WTC11 (cell line): ENCODE data around the gene FEZF1. TPM values are rescaled to one million over a fixed set of nuclear protein-coding genes. Genes with fewer than 3 reads are reported as not detected.

Source experiments
- ATAC-seq: fragments of 200-7000 bp; cut with Tn5 transposase; 2 replicates; pipeline ENCODE4 v1.10.0; 2021; ENCODE audit warnings: mild to moderate bottlenecking, moderate library complexity
- CTCF ChIA-PET: fragments of 300-600 bp; sonication (Branson Sonifier 250); formaldehyde crosslinking; loops from one replicate; lab custom pipeline; 2021; ENCODE audit warnings: antibody characterized with exemption; lab: Charles Lee
- POLR2A ChIA-PET: fragments of 350-600 bp; sonication (Branson Sonifier 250); formaldehyde crosslinking; loops from one replicate; lab custom pipeline; 2021; ENCODE audit warnings: antibody characterized with exemption; lab: Charles Lee
- DNase-seq: peaks from one replicate; pipeline ENCODE4 v3.0.0; 2021; ENCODE audit warnings: low spot score
- H3K27ac Mint-ChIP-seq: 2 replicates; pipeline ENCODE4 v1.8.0; 2021; ENCODE audit warnings: mixed read lengths
- H3K27me3 Mint-ChIP-seq: 2 replicates; pipeline ENCODE4 v1.8.0; 2021; ENCODE audit warnings: low read depth, mild to moderate bottlenecking, moderate library complexity, mixed read lengths
- H3K36me3 Mint-ChIP-seq: 2 replicates; pipeline ENCODE4 v1.8.0; 2021; ENCODE audit warnings: mixed read lengths
- H3K4me1 Mint-ChIP-seq: 2 replicates; pipeline ENCODE4 v1.8.0; 2022; ENCODE audit warnings: mixed read lengths
- H3K4me3 Mint-ChIP-seq: 2 replicates; pipeline ENCODE4 v1.8.0; 2021; ENCODE audit warnings: mild to moderate bottlenecking, moderate library complexity, mixed read lengths
- H3K9me3 Mint-ChIP-seq: 2 replicates; pipeline ENCODE4 v1.8.0; 2021; ENCODE audit warnings: mixed read lengths
- ATF3 ChIP-seq: sonication (generic); formaldehyde crosslinking; conservative IDR thresholded peaks from 2 replicates; pipeline ENCODE4 v1.8.1; 2022; ENCODE audit warnings: mild to moderate bottlenecking, missing genetic modification reagents
- ATF6 ChIP-seq: sonication (generic); formaldehyde crosslinking; IDR thresholded peaks from 2 replicates; pipeline ENCODE4 v1.8.1; 2023; ENCODE audit warnings: mild to moderate bottlenecking, missing genetic modification reagents
- CREM ChIP-seq: sonication (generic); formaldehyde crosslinking; IDR thresholded peaks from 2 replicates; pipeline ENCODE4 v1.8.1; 2022; ENCODE audit warnings: mild to moderate bottlenecking, missing genetic modification reagents, moderate library complexity
- CTCF ChIP-seq: fragments of 200-600 bp; IDR thresholded peaks from 2 replicates; pipeline ENCODE4 v1.8.0; 2022; ENCODE audit warnings: antibody characterized with exemption
- ELF4 ChIP-seq: sonication (generic); formaldehyde crosslinking; IDR thresholded peaks from 2 replicates; pipeline ENCODE4 v1.8.1; 2022; ENCODE audit warnings: low read depth, mild to moderate bottlenecking, moderate library complexity, missing genetic modification reagents
- EMX1 ChIP-seq: fragments of 250-450 bp; sonication (Bioruptor Pico); IDR thresholded peaks from 2 replicates; pipeline ENCODE4 v1.8.0; 2021; ENCODE audit warnings: mild to moderate bottlenecking
- FOXP1 ChIP-seq: sonication (generic); formaldehyde crosslinking; IDR thresholded peaks from 2 replicates; pipeline ENCODE4 v1.8.0; 2022; ENCODE audit warnings: missing genetic modification reagents, mild to moderate bottlenecking, moderate library complexity, borderline replicate concordance
- IRF2 ChIP-seq: sonication (generic); formaldehyde crosslinking; IDR thresholded peaks from 2 replicates; pipeline ENCODE4 v1.8.0; 2022; ENCODE audit warnings: low read depth, missing genetic modification reagents, borderline replicate concordance
- JUN ChIP-seq: sonication (generic); formaldehyde crosslinking; IDR thresholded peaks from 2 replicates; pipeline ENCODE4 v1.8.0; 2023; ENCODE audit warnings: mild to moderate bottlenecking, missing genetic modification reagents
- MAX ChIP-seq: sonication (generic); formaldehyde crosslinking; IDR thresholded peaks from 2 replicates; pipeline ENCODE4 v1.8.0; 2022; ENCODE audit warnings: mild to moderate bottlenecking, missing genetic modification reagents
- MXD4 ChIP-seq: fragments of 250-450 bp; sonication (Bioruptor Pico); IDR thresholded peaks from 2 replicates; pipeline ENCODE4 v1.8.0; 2021; ENCODE audit warnings: mild to moderate bottlenecking, moderate library complexity, borderline replicate concordance
- OVOL2 ChIP-seq: fragments of 250-450 bp; sonication (Bioruptor Pico); IDR thresholded peaks from 2 replicates; pipeline ENCODE4 v1.9.0; 2021; ENCODE audit warnings: mild to moderate bottlenecking, borderline replicate concordance
- PRDM15 ChIP-seq: sonication (generic); formaldehyde crosslinking; IDR thresholded peaks from 2 replicates; pipeline ENCODE4 v1.8.0; 2022; ENCODE audit warnings: missing genetic modification reagents
- SP1 ChIP-seq: sonication (generic); formaldehyde crosslinking; conservative IDR thresholded peaks from 2 replicates; pipeline ENCODE4 v1.8.1; 2022; ENCODE audit warnings: missing genetic modification reagents
- TCF7 ChIP-seq: sonication (generic); formaldehyde crosslinking; IDR thresholded peaks from 2 replicates; pipeline ENCODE4 v1.8.0; 2022; ENCODE audit warnings: mild to moderate bottlenecking, low read depth, missing genetic modification reagents, moderate library complexity
- TEAD1 ChIP-seq: sonication (generic); formaldehyde crosslinking; IDR thresholded peaks from 2 replicates; pipeline ENCODE4 v1.8.0; 2022; ENCODE audit warnings: mild to moderate bottlenecking, missing genetic modification reagents
- TEAD4 ChIP-seq: sonication (generic); formaldehyde crosslinking; IDR thresholded peaks from 2 replicates; pipeline ENCODE4 v1.8.0; 2022; ENCODE audit warnings: mild to moderate bottlenecking, missing genetic modification reagents
- USF1 ChIP-seq: sonication (generic); formaldehyde crosslinking; IDR thresholded peaks from 2 replicates; pipeline ENCODE4 v1.8.0; 2022; ENCODE audit warnings: mild to moderate bottlenecking, missing genetic modification reagents
- USF2 ChIP-seq: sonication (generic); formaldehyde crosslinking; IDR thresholded peaks from 2 replicates; pipeline ENCODE4 v1.8.1; 2023; ENCODE audit warnings: mild to moderate bottlenecking, missing genetic modification reagents, moderate library complexity
- ZNF121 ChIP-seq: sonication (generic); formaldehyde crosslinking; IDR thresholded peaks from 2 replicates; pipeline ENCODE4 v1.8.0; 2023; ENCODE audit warnings: missing genetic modification reagents
- ZNF317 ChIP-seq: sonication (generic); formaldehyde crosslinking; IDR thresholded peaks from 2 replicates; pipeline ENCODE4 v1.8.1; 2023; ENCODE audit warnings: low read depth, mild to moderate bottlenecking, moderate library complexity, missing genetic modification reagents, borderline replicate concordance
- ZNF532 ChIP-seq: fragments of 250-450 bp; sonication (Bioruptor Pico); IDR thresholded peaks from 2 replicates; pipeline ENCODE4 v1.9.0; 2021; ENCODE audit warnings: mild to moderate bottlenecking, borderline replicate concordance
- total RNA-seq: library from RNA; stranded (reverse); gene quantifications from 3 replicates; pipeline ENCODE4 v1.2.3, GENCODE V29; 2021

Gene FEZF1
- total RNA-seq, 1 experiment from 2014 or later: 20.0 TPM

GRCh38 chr7:122352454-122352853 lies 47.9 kb upstream of the FEZF1 start (continued):
- no peak for TF ChIP-seq ZNF532 (CRISPR knock-in tag)
- no peak for TF ChIP-seq TEAD4 (CRISPR knock-in tag)
- no peak for TF ChIP-seq EMX1
- TF ChIP-seq TEAD1 (CRISPR knock-in tag): no peak
- TF ChIP-seq USF1 (CRISPR knock-in tag): no peak
- TF ChIP-seq ATF3: no peak
- TF ChIP-seq USF2 (CRISPR knock-in tag): no peak

- no peak overlapping the region for H3K4me3 Mint-ChIP-seq
- TF ChIP-seq TCF7: no peak
- TF ChIP-seq MXD4 (CRISPR knock-in tag): no peak
- no peak for TF ChIP-seq IRF2 (CRISPR knock-in tag)
- TF ChIP-seq ELF4: no peak
- TF ChIP-seq OVOL2 (CRISPR knock-in tag): no peak
- TF ChIP-seq PRDM15 (CRISPR knock-in tag): no peak
- no peak for TF ChIP-seq ZNF121
- no peak for TF ChIP-seq CREM (CRISPR knock-in tag)
- TF ChIP-seq SP1 (CRISPR knock-in tag): no peak
- no peak overlapping the region for H3K27ac Mint-ChIP-seq
- CTCF ChIA-PET: interaction anchor here (1.5 to 1.9 kb wide), 2 partner anchors 9 to 165 kb away, joined by 3 to 5 read pairs; no protein-coding TSS in a partner anchor
- POLR2A ChIA-PET: no interaction called here
- peaks cover 37% of the 10 kb centered on the region for H3K4me1 Mint-ChIP-seq
- ATAC-seq: peak; percentile 68
- H3K9me3 Mint-ChIP-seq: no peaks in the 10 kb centered on the region
- H3K27me3 Mint-ChIP-seq: no peaks in the 10 kb centered on the region
- no peaks in the 10 kb centered on the region for H3K36me3 Mint-ChIP-seq
- no peak for DNase-seq
Observed at GRCh38 chr7:122350701-122351100, 46.2 kb upstream of the FEZF1 start.

GRCh38 chr7:122344303-122344620 lies 39.7 kb upstream of the FEZF1 start:
- ATAC-seq (no peak), DNase-seq (no peak)
- H3K4me3 Mint-ChIP-seq: no peak overlapping the region
- ChIA-PET POLR2A (no interaction called here), CTCF (interaction anchor here (0.6 kb wide), 1 partner anchor 47 kb away, joined by 4 read pairs; no protein-coding TSS in a partner anchor)
- no peaks in the 10 kb centered on the region for H3K36me3 Mint-ChIP-seq
- peaks cover 40% of the 10 kb centered on the region for H3K4me1 Mint-ChIP-seq
- no peak overlapping the region for H3K27ac Mint-ChIP-seq
- peaks cover 7% of the 10 kb centered on the region for H3K27me3 Mint-ChIP-seq
- no peaks in the 10 kb centered on the region for H3K9me3 Mint-ChIP-seq
- TF ChIP-seq ATF6 (CRISPR knock-in tag) (no peak), ZNF317 (CRISPR knock-in tag) (no peak), JUN (CRISPR knock-in tag) (no peak), FOXP1 (CRISPR knock-in tag) (no peak), MAX (CRISPR knock-in tag) (no peak), CTCF (no peak)
